ENCODE measurements around the gene CAPN8. TPM values are rescaled to one million over a fixed set of nuclear protein-coding genes. Genes with fewer than 3 reads are reported as not detected.

Gene CAPN8
- total RNA-seq, 1 donor from 2014 or later: not detected

GRCh38 chr1:223683586-223684487, 18.3 kb upstream of the CAPN8 start:
- Histone ChIP-seq H3K4me3 (no peak overlapping the region), H3K27me3 (peaks cover 5% of the 10 kb centered on the region), H3K27ac (no peak overlapping the region), H3K4me1 (no peaks in the 10 kb centered on the region), H3K36me3 (no peaks in the 10 kb centered on the region), H3K9me3 (no peaks in the 10 kb centered on the region)
- DNase-seq (ENCODE audit: low spot score in 2 of 2): no peak
- peak in 2 of 3 experiments; percentile 41 to 56 for TF ChIP-seq CTCF (IDR thresholded peaks at IDR 0.05)
- intact Hi-C loops (cut with DNase I): loop anchor here (1.0 to 10.0 kb wide), 2 partner anchors 551 to 949 kb away; partner anchors contain the start of gene FAM177B

- Histone ChIP-seq H3K36me3 (no peaks in the 10 kb centered on the region), H3K27ac (no peak overlapping the region), H3K4me1 (no peaks in the 10 kb centered on the region), H3K4me3 (no peak overlapping the region), H3K9me3 (no peaks in the 10 kb centered on the region), H3K27me3 (peaks cover 5% of the 10 kb centered on the region)
- DNase-seq (ENCODE audit: low spot score in 2 of 2): no peak
- no peak for TF ChIP-seq CTCF (IDR thresholded peaks at IDR 0.05)
- intact Hi-C loops (cut with DNase I): loop anchor here (10.0 kb wide), 1 partner anchor 948 kb away; the partner anchor contains the start of gene FAM177B
These were observed 17.0 kb upstream of the CAPN8 start for GRCh38 chr1:223682502-223682901.

- no peak for DNase-seq (ENCODE audit: low spot score in 2 of 2)
- no peaks in the 10 kb centered on the region for H3K9me3 ChIP-seq
- intact Hi-C loops (cut with DNase I): loop anchor here (10.0 kb wide), 1 partner anchor 945 kb away; the partner anchor contains the start of gene FAM177B
- H3K4me1 ChIP-seq: no peaks in the 10 kb centered on the region
- H3K27ac ChIP-seq: no peak overlapping the region
- no peak for TF ChIP-seq CTCF (IDR thresholded peaks at IDR 0.05)
- no peaks in the 10 kb centered on the region for H3K36me3 ChIP-seq
- H3K4me3 ChIP-seq: no peak overlapping the region
- peaks cover 5% of the 10 kb centered on the region for H3K27me3 ChIP-seq
These were observed 14.7 kb upstream of the CAPN8 start for GRCh38 chr1:223680188-223680587.

- H3K27ac ChIP-seq: no peak overlapping the region
- intact Hi-C loops (cut with DNase I): no loop called here
- H3K36me3 ChIP-seq: no peaks in the 10 kb centered on the region
- H3K4me3 ChIP-seq: no peak overlapping the region
- no peak for TF ChIP-seq CTCF (IDR thresholded peaks at IDR 0.05)
- no peaks in the 10 kb centered on the region for H3K4me1 ChIP-seq
- H3K27me3 ChIP-seq: peaks cover under 1% of the 10 kb centered on the region
- DNase-seq (ENCODE audit: low spot score in 2 of 2): no peak
- H3K9me3 ChIP-seq: no peaks in the 10 kb centered on the region
These were observed 13.3 kb upstream of the CAPN8 start for GRCh38 chr1:223678841-223679240.

- Histone ChIP-seq H3K4me1 (no peaks in the 10 kb centered on the region), H3K4me3 (no peak overlapping the region), H3K27me3 (no peaks in the 10 kb centered on the region), H3K36me3 (no peaks in the 10 kb centered on the region), H3K9me3 (no peaks in the 10 kb centered on the region), H3K27ac (no peak overlapping the region)
- intact Hi-C loops (cut with DNase I): no loop called here
- DNase-seq (ENCODE audit: low spot score in 2 of 2): no peak
- no peak for TF ChIP-seq CTCF (IDR thresholded peaks at IDR 0.05)
These were observed 8.8 kb upstream of the CAPN8 start for GRCh38 chr1:223674119-223674890.
